K562 (cell line): ENCODE measurements around the gene ADAM20. TPM values are rescaled to one million over a fixed set of nuclear protein-coding genes. Genes with fewer than 3 reads are reported as not detected.

ENCODE experiments used
- ATAC-seq: fragments of 200-7000 bp; cut with Tn5 transposase; 3 replicates; pipeline ENCODE4 v1.9.1; 2020; ENCODE audit warnings: moderate library complexity
- BruUV-seq: library from RNA; stranded (reverse); fragments of 400-500 nt; replicated peaks from 2 replicates; lab custom pipeline; 2021; lab: Mats Ljungman, UMichigan
- CTCF ChIA-PET: fragments of 300-600 bp; formaldehyde crosslinking; extraction: SDS; loops from one replicate; lab custom pipeline; 2021; ENCODE audit warnings: low intra/inter-chr PET ratio; lab: Yijun Ruan, JAX
- POLR2A ChIA-PET: fragments of 300-600, 350-650 bp; sonication (Branson Sonifier 250); formaldehyde crosslinking; extraction: SDS; loops from one replicate; lab custom pipeline; 2021; ENCODE audit warnings: antibody characterized with exemption, inconsistent platforms; lab: Yijun Ruan, JAX
- DNase-seq, 4 experiments: peaks; one replicate each; pipeline versions ENCODE4 v3.0.0 to v3.0.0-alpha.2; 2011 to 2018; ENCODE audit warnings: low spot score in 3 of 4, mixed read lengths in 3 of 4; ENCODE audit errors: extremely low read depth in 1 of 4
- FAIRE-seq: peaks from 2 replicates; lab custom pipeline; 2011; peaks lifted over from hg19 to GRCh38; lab: Jason Lieb, UNC
- H2AFZ ChIP-seq: 2 replicates; pipeline ENCODE4 v1.6.0; 2011; ENCODE audit warnings: low read depth, low read length, control low read depth, inconsistent platforms
- H3K27ac ChIP-seq: fragments of 200-600 bp; 3 replicates; pipeline ENCODE4 v1.8.0; 2011; ENCODE audit warnings: low read depth, mild to moderate bottlenecking, control low read depth, inconsistent platforms, low read length, moderate library complexity, mixed read lengths; ENCODE audit errors: extremely low read depth
- H3K27me3 ChIP-seq, 2 experiments: fragments of 300-600 bp in 1 of 2; 2 replicates in 1 of 2; 3 replicates in 1 of 2; pipeline versions ENCODE4 v1.6.0 to v1.8.0; 2011; ENCODE audit warnings: inconsistent platforms in 2 of 2, low read length in 2 of 2, mild to moderate bottlenecking in 1 of 2, mixed read lengths in 1 of 2, moderate library complexity in 1 of 2; ENCODE audit not compliant: control insufficient read depth in 2 of 2, insufficient read depth in 2 of 2
- H3K36me3 ChIP-seq: fragments of 300-600 bp; 3 replicates; pipeline ENCODE4 v1.8.0; 2011; ENCODE audit warnings: mild to moderate bottlenecking, low read length, inconsistent platforms; ENCODE audit not compliant: control insufficient read depth, insufficient read depth
- H3K4me1 ChIP-seq, 2 experiments: fragments of 200-600 bp in 1 of 2; replicated peaks in 1 of 2; 2 replicates in 1 of 2; 3 replicates in 1 of 2; pipeline versions ENCODE4 v1.5.1 to v1.8.0; 2011; ENCODE audit warnings: inconsistent platforms in 2 of 2, low read length in 2 of 2, mild to moderate bottlenecking in 1 of 2, mixed read lengths in 1 of 2, moderate library complexity in 1 of 2; ENCODE audit not compliant: control insufficient read depth in 2 of 2, insufficient read depth in 2 of 2
- H3K4me2 ChIP-seq: 2 replicates; pipeline ENCODE4 v1.6.1; 2011; ENCODE audit warnings: low read length, control low read depth, inconsistent platforms, mixed read lengths; ENCODE audit not compliant: insufficient read depth
- H3K4me3 ChIP-seq: fragments of 200-600 bp; sonication (generic), shearing (Covaris generic); 2 replicates; pipeline ENCODE4 v1.5.1; 2016; ENCODE audit warnings: control low read depth, inconsistent platforms
- H3K79me2 ChIP-seq: fragments of 200-600 bp; 3 replicates; pipeline ENCODE4 v1.8.0; 2011; ENCODE audit warnings: low read length, inconsistent platforms; ENCODE audit not compliant: control insufficient read depth, insufficient read depth
- H3K9ac ChIP-seq, 2 experiments: 2 replicates each; pipeline versions ENCODE4 v1.6.0 to v1.6.1; 2011; ENCODE audit warnings: low read depth in 2 of 2, low read length in 2 of 2, control low read depth in 1 of 2, inconsistent platforms in 1 of 2, mild to moderate bottlenecking in 1 of 2, mixed read lengths in 1 of 2; ENCODE audit not compliant: insufficient read depth in 1 of 2
- H3K9me1 ChIP-seq: one replicate; pipeline ENCODE4 v1.6.0; 2011; ENCODE audit warnings: inconsistent platforms, mild to moderate bottlenecking, low read length, moderate library complexity; ENCODE audit not compliant: control insufficient read depth, insufficient read depth
- H3K9me3 ChIP-seq: replicated peaks from 2 replicates; pipeline ENCODE4 v1.5.1; 2011; ENCODE audit warnings: low read depth, low read length, inconsistent platforms; ENCODE audit not compliant: control insufficient read depth, insufficient read depth
- H4K20me1 ChIP-seq: replicated peaks from 2 replicates; pipeline ENCODE4 v1.6.1; 2011; ENCODE audit warnings: low read length, inconsistent platforms, mixed read lengths; ENCODE audit not compliant: control insufficient read depth, insufficient read depth
- CREBBP ChIP-seq: IDR thresholded peaks from one replicate; pipeline ENCODE4 v1.6.1; 2012; ENCODE audit warnings: low read depth, mild to moderate bottlenecking, control low read depth, inconsistent platforms, low read length
- CTCF ChIP-seq, 3 experiments: IDR thresholded peaks in 2 of 3; conservative IDR thresholded peaks in 1 of 3; 2 replicates each; pipeline ENCODE4 v1.5.1; 2011 to 2012; ENCODE audit warnings: low read length in 3 of 3, mild to moderate bottlenecking in 3 of 3, control low read depth in 2 of 3, improper control_type of control experiment in 1 of 3, inconsistent platforms in 1 of 3, low read depth in 1 of 3, mixed read lengths in 1 of 3, moderate library complexity in 1 of 3; ENCODE audit not compliant: insufficient read depth in 2 of 3
- MLLT1 ChIP-seq, 2 experiments: fragments of 450-650 bp; IDR thresholded peaks; 2 replicates each; pipeline ENCODE4 v1.6.1; 2016
- RAD21 ChIP-seq, 2 experiments: fragments of 250-450 bp in 1 of 2; fragments of 450-650 bp in 1 of 2; sonication (Bioruptor Pico) in 1 of 2; formaldehyde crosslinking in 1 of 2; IDR thresholded peaks in 1 of 2; conservative IDR thresholded peaks in 1 of 2; 2 replicates each; pipeline versions ENCODE4 v1.4.0 to v1.8.0; 2020 to 2022; ENCODE audit warnings: mild to moderate bottlenecking in 2 of 2, moderate library complexity in 1 of 2
- WGBS: fragments of 100-300 bp; shearing (Covaris generic); methylation state at CpG from one replicate; pipeline ENCODE4 v1.1.6; 2016; ENCODE audit warnings: low coverage, mixed read lengths; ENCODE audit not compliant: insufficient coverage; ENCODE audit errors: missing lambda C conversion rate; 5-methylcytosine and 5-hydroxymethylcytosine counted together
- in situ Hi-C: fragments of 300-500 bp; cut with MboI; formaldehyde crosslinking; loops from 4 replicates; pipeline ENCODE4 v1.15.0; 2018; ENCODE audit warnings: inconsistent platforms, mixed read lengths
- intact Hi-C: fragments of 100-400 bp; cut with micrococcal nuclease; formaldehyde crosslinking; loops from 2 replicates; pipeline ENCODE4 v1.14.2; 2022
- polyA plus RNA-seq, 8 experiments: library from polyadenylated mRNA; depleted of rRNA in 4 of 8; stranded (reverse) in 5 of 8; unstranded in 3 of 8; fragments of >200 nt; fragmentation: Nextera tagmentation in 2 of 8; fragmentation: Illumina TruSeq in 1 of 8; extraction: Ambion mirVana in 2 of 8; extraction: Trizol in 1 of 8; gene quantifications; 2 replicates each; pipeline versions ENCODE4 v1.2.1 to v1.2.3, GENCODE V29; 2011 to 2014; ENCODE audit warnings: inconsistent platforms in 1 of 8, missing spikeins in 1 of 8
- total RNA-seq, 7 experiments: library from RNA; depleted of rRNA in 6 of 7; stranded (reverse); fragments of >200 nt in 6 of 7; fragmentation: Illumina TruSeq in 2 of 7; extraction: Trizol in 2 of 7; gene quantifications; 2 replicates each; pipeline versions ENCODE4 v1.2.1 to v1.2.3, GENCODE V29; 2011 to 2021; ENCODE audit warnings: low replicate concordance in 1 of 7

Gene ADAM20
- total and polyA plus RNA-seq, 9 of the 15 experiments (the other 6 are each of a cell fraction or from before 2014, with no cell fraction given) = 0.03 to 0.15 (median 0.04) TPM; not detected in 5

- in situ Hi-C loops (no loop called here), intact Hi-C loops (no loop called here)
- Histone ChIP-seq H3K9me3 (0 out of 2 replicates have a peak, but pooled peaks cover 1% of the 10 kb centered on the region), H3K27ac (no peak overlapping the region), H3K4me1 (no peaks in the 10 kb centered on the region), H2AFZ (no peak overlapping the region), H3K9ac (no peak overlapping the region), H3K4me2 (no peak overlapping the region), H3K27me3 (no peaks in the 10 kb centered on the region), H3K36me3 (no peaks in the 10 kb centered on the region), H3K4me3 (no peak overlapping the region), H3K79me2 (no peaks in the 10 kb centered on the region), H4K20me1 (no peaks in the 10 kb centered on the region), H3K9me1 (no peaks in the 10 kb centered on the region)
- peak; percentile 27 to 30 (median 27); a peak in 3 of 6 replicates for TF ChIP-seq CTCF (IDR thresholded peaks at IDR 0.05 in 2 of 3, conservative IDR thresholded peaks at IDR 0.05 in 1 of 3; ENCODE audit: insufficient read depth in 2 of 3, low read depth in 1 of 3, low read length in 3 of 3)
- TF ChIP-seq MLLT1 (IDR thresholded peaks at IDR 0.05) = no peak
- no peak for TF ChIP-seq CREBBP
- peak in 1 of 2 experiments; percentile 25; a peak in 1 of 4 replicates for TF ChIP-seq RAD21 (CRISPR knock-in tag; conservative IDR thresholded peaks at IDR 0.05 in 1 of 2, IDR thresholded peaks at IDR 0.05 in 1 of 2)
- POLR2A ChIA-PET = no interaction called here
- FAIRE-seq (peak; percentile 11), DNase-seq (peak; percentile 4 to 10 (median 8)), ATAC-seq (peak; percentile 67)
- no TSS peak for BruUV-seq
- CTCF ChIA-PET = no interaction called here
- WGBS = 32% methylated on average over 2 of the region's 2 CpGs
Measured at GRCh38 chr14:70567791-70568190, 33.0 kb upstream of the ADAM20 start.
